Measurements from ENCODE around the gene LAMC1.
A peak's percentile ranks its signal among the peaks of the same experiment; 100 is the strongest.
"Not testable (repeated sequence)": the region's sequence is repeated elsewhere in the genome, so short reads cannot be mapped to it uniquely, and the experiment has no call there.

Gene LAMC1

DNA sequence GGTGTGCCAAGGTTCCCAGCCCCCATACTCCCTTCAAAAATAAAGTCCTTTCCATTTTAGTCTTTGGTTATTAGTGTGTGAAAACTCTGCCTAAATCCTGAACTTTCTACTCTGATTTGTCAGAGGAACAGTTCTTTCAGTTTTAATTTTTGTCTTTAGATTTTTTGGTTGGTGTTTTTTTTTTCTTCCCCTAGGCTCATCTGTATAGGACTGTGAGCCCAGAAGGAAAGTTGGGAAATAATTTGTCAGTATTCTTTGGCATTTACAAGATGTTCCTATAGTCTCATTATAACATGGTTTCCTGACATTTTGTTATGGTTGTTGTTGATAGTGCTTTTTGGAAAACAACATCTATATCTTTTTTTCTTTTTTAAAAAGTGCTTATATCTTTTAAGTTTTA, 38.0 kb downstream of the LAMC1 start:
- Histone ChIP-seq H3K9me3 (ENCODE audit: control insufficient read depth in 5 of 5, low read length in 5 of 5) (no peaks in the 10 kb centered on the region), H3K27ac (ENCODE audit: low read depth, low read length) (peak overlapping the region; percentile 83), H3K36me3 (ENCODE audit: control insufficient read depth in 5 of 5, insufficient read depth in 5 of 5, low read length in 5 of 5) (no peaks in the 10 kb centered on the region), H3K27me3 (ENCODE audit: control insufficient read depth in 5 of 5, insufficient read depth in 4 of 5, low read length in 5 of 5) (no peaks in the 10 kb centered on the region), H3K4me1 (ENCODE audit: control insufficient read depth in 5 of 5, insufficient read depth in 5 of 5, low read length in 5 of 5) (peaks cover 6 to 42% (median 29%) of the 10 kb centered on the region in 5 donors), H3K4me3 (ENCODE audit: low read depth in 1 of 5, low read length in 5 of 5) (no peak overlapping the region), H3K9ac (ENCODE audit: low read length in 5 of 5) (peak overlapping the region in 1 of 5 donors; percentile 68)

DNA sequence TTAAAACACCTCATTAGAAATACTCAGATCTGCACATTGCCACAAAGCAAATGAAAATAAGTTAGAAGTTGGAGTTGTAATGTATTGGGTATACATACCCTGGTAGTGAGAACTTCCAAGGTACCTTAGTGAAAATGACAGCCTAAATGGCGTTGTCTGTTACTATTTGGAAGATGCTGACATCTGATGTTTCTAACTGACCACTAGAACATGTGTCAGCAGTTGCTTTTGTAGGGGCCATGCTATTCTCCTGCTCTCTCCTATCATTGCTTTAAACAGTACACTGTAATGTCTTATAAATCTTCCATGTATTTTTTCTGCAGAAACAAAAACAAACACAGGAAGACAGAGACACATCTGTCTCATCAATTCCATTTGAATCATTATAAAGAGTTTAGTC, 40.1 kb downstream of the LAMC1 start:
- peaks cover 6 to 39% (median 28%) of the 10 kb centered on the region in 5 donors for H3K4me1 ChIP-seq (ENCODE audit: control insufficient read depth in 5 of 5, insufficient read depth in 5 of 5, low read length in 5 of 5)
- H3K9me3 ChIP-seq (ENCODE audit: control insufficient read depth in 5 of 5, low read length in 5 of 5), result no peaks in the 10 kb centered on the region
- H3K27me3 ChIP-seq (ENCODE audit: control insufficient read depth in 5 of 5, insufficient read depth in 4 of 5, low read length in 5 of 5), result no peaks in the 10 kb centered on the region
- H3K4me3 ChIP-seq (ENCODE audit: low read depth in 1 of 5, low read length in 5 of 5), result no peak overlapping the region
- H3K27ac ChIP-seq (ENCODE audit: low read depth, low read length), result peak overlapping the region; percentile 20
- no peaks in the 10 kb centered on the region for H3K36me3 ChIP-seq (ENCODE audit: control insufficient read depth in 5 of 5, insufficient read depth in 5 of 5, low read length in 5 of 5)
- H3K9ac ChIP-seq (ENCODE audit: low read length in 5 of 5), result no peak overlapping the region

DNA sequence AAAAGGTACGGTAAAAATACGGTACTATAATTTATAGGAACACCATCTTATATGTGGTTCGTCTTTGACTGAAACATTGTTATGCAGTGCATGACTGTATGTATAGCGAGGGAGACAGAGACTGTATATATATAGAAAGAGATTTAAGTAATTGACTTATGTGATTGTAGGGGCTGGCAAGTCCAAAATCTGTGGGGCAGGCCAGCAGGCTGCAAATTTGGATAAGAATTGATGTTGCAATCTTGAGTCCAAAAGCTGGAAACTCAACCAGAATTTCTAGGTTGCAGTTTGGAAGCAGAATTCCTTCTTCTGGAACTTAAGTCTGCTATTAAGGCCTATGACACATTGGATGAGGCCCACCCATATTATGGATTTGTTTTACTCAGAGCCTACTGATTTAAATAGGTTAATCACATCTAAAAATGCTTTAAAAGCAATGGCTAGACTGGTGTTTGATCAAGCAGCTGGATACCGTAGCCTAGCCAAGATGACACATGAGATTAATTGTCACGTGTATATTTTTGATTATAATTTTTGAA, 42.0 kb downstream of the LAMC1 start:
- H3K4me1 ChIP-seq (ENCODE audit: control insufficient read depth in 5 of 5, insufficient read depth in 5 of 5, low read length in 5 of 5), result peaks cover 2 to 29% (median 21%) of the 10 kb centered on the region in 5 donors
- no peaks in the 10 kb centered on the region for H3K36me3 ChIP-seq (ENCODE audit: control insufficient read depth in 5 of 5, insufficient read depth in 5 of 5, low read length in 5 of 5)
- H3K27me3 ChIP-seq (ENCODE audit: control insufficient read depth in 5 of 5, insufficient read depth in 4 of 5, low read length in 5 of 5), result no peaks in the 10 kb centered on the region

DNA sequence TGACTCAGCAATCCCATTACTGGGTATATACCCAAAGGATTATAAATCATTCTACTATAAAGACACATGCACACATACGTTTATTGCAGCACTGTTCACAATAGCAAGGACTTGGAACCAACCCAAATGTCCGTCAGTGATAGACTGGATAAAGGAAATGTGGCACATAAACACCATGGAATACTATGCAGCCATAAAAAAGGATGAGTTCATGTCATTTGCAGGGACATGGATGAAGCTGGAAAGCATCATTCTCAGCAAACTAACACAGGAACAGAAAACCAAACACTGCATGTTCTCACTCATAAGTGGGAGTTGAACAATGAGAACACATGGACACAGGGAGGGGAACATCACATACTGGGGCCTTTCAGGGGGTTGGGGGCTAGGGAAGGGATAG, 43.2 kb downstream of the LAMC1 start:
- H3K27me3 ChIP-seq (ENCODE audit: control insufficient read depth in 5 of 5, insufficient read depth in 4 of 5, low read length in 5 of 5); H3K4me3 ChIP-seq (ENCODE audit: low read depth in 1 of 5, low read length in 5 of 5); H3K9ac ChIP-seq (ENCODE audit: low read length in 5 of 5); H3K36me3 ChIP-seq (ENCODE audit: control insufficient read depth in 5 of 5, insufficient read depth in 5 of 5, low read length in 5 of 5); H3K9me3 ChIP-seq (ENCODE audit: control insufficient read depth in 5 of 5, low read length in 5 of 5); H3K27ac ChIP-seq (ENCODE audit: low read depth, low read length): not testable (repeated sequence)
- peaks cover 2 to 29% (median 20%) of the 10 kb centered on the region in 5 donors for H3K4me1 ChIP-seq (ENCODE audit: control insufficient read depth in 5 of 5, insufficient read depth in 5 of 5, low read length in 5 of 5)

More for the DNA sequence above, 42.0 kb downstream of the LAMC1 start:
- Histone ChIP-seq H3K4me3 (ENCODE audit: low read depth in 1 of 5, low read length in 5 of 5) (no peak overlapping the region), H3K9me3 (ENCODE audit: control insufficient read depth in 5 of 5, low read length in 5 of 5) (no peaks in the 10 kb centered on the region), H3K27ac (ENCODE audit: low read depth, low read length) (peak overlapping the region; percentile 66), H3K9ac (ENCODE audit: low read length in 5 of 5) (no peak overlapping the region)

DNA sequence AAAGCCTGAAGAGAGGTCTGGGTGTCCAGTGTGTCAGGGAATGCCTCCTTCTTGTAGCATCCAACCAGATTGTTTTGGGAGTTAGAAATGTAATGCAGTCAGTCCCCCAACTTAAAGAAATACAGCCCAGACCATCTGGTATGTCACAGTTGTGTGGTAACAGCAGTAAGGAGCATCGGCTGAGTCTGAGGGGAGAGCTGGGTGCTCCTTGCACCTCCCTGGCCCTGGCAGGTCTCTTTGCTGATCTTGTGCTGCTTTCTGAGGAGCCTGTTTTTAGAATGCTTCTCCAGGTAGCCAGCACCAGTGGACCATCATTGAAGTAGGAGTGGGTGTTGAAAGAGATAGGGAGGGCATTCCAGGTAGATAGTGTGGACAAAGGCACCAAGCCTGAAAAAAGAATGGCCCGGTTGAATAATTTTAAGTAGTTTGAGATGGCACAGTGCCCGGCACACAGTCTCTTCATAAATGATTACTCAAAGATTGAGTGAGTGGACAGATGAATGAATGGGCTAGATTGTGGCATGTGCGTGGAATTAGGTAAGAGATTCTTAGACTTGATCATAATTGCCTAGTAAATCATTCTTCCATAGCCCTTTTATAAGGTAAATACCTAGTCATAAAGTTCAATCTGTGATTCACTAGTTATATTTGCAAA, 46.5 kb downstream of the LAMC1 start:
- no peak overlapping the region for H3K4me3 ChIP-seq (ENCODE audit: low read depth in 1 of 5, low read length in 5 of 5)
- H3K9me3 ChIP-seq (ENCODE audit: control insufficient read depth in 5 of 5, low read length in 5 of 5), result no peaks in the 10 kb centered on the region
- peak overlapping the region; percentile 75 for H3K27ac ChIP-seq (ENCODE audit: low read depth, low read length)
- H3K9ac ChIP-seq (ENCODE audit: low read length in 5 of 5), result peak overlapping the region in 1 of 5 donors; percentile 27
- peaks cover 0 to 42% (median 34%) of the 10 kb centered on the region in 5 donors for H3K4me1 ChIP-seq (ENCODE audit: control insufficient read depth in 5 of 5, insufficient read depth in 5 of 5, low read length in 5 of 5)
- H3K36me3 ChIP-seq (ENCODE audit: control insufficient read depth in 5 of 5, insufficient read depth in 5 of 5, low read length in 5 of 5), result no peaks in the 10 kb centered on the region
- no peaks in the 10 kb centered on the region for H3K27me3 ChIP-seq (ENCODE audit: control insufficient read depth in 5 of 5, insufficient read depth in 4 of 5, low read length in 5 of 5)

DNA sequence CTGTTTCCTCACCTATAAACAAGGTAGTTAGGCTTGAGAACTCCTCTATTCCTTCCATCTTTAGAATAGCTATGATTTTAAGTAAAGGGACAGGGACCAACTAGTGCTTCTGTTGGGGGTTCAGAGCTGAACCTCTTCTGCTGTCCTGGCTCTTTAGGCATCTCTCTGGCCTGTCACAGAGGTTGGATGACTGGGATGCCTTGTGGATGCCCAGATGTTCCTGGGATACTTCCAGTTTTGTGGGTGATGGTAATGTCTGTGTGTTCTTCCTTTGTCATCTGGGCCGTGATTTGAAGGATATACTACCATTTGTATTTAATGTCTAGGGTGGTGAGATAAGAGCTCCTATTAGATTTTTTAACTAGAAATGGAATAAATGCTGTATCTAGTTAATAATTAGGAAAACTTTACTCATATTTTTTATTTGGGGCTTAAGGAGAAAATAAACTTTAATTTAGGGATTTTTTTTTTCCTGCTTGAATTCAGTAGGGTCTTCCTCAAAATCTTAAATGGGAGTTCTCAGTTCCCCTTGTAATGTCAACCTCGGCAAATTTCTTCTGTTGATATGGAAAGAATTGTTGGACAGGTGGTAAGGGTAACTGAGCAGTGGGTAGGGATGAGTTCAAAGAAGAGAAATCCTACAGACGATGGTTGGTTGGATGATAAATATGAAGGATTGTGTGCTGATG, 47.2 kb downstream of the LAMC1 start:
- Histone ChIP-seq H3K36me3 (ENCODE audit: control insufficient read depth in 5 of 5, insufficient read depth in 5 of 5, low read length in 5 of 5) (no peaks in the 10 kb centered on the region), H3K4me3 (ENCODE audit: low read depth in 1 of 5, low read length in 5 of 5) (no peak overlapping the region), H3K9me3 (ENCODE audit: control insufficient read depth in 5 of 5, low read length in 5 of 5) (no peaks in the 10 kb centered on the region), H3K4me1 (ENCODE audit: control insufficient read depth in 5 of 5, insufficient read depth in 5 of 5, low read length in 5 of 5) (peaks cover 0 to 45% (median 34%) of the 10 kb centered on the region in 5 donors), H3K9ac (ENCODE audit: low read length in 5 of 5) (peak overlapping the region in 1 of 5 donors; percentile 27), H3K27me3 (ENCODE audit: control insufficient read depth in 5 of 5, insufficient read depth in 4 of 5, low read length in 5 of 5) (no peaks in the 10 kb centered on the region), H3K27ac (ENCODE audit: low read depth, low read length) (peak overlapping the region; percentile 75)

DNA sequence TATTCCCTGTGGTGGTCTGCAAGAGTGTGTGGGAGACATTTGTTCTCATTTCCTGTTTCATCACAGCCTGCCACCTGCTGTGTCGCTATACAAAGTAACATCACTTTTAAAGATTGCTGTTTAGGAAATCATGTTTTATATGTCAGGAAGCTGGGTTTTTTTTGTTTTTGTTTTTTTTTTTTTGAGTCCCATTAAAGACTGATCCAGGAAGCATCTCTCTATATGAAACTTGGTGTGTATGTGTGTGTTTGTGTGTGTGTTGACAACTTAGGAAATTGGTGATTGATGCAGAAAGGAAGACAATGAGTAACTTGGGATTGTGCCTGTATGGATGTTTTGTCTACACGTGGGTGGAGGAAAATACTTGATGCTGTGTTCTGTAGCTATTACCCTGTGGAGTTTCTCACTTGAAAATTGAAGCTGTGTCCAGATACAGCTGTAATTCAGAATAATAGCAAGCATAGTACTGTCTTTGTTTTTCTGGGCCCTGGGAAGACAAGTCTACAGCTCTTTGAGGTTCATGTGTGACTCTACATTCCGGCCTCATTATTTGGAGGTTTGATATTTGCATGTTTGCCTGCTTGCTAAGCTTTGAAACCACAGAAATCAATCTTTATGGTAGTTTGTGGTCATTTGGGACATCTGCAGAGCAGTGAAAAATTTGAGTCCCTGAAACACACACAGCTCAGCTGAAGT, 47.9 kb downstream of the LAMC1 start:
- Histone ChIP-seq H3K4me1 (ENCODE audit: control insufficient read depth in 5 of 5, insufficient read depth in 5 of 5, low read length in 5 of 5) (peaks cover 0 to 51% (median 36%) of the 10 kb centered on the region in 5 donors), H3K9ac (ENCODE audit: low read length in 5 of 5) (peak overlapping the region in 1 of 5 donors; percentile 9), H3K27me3 (ENCODE audit: control insufficient read depth in 5 of 5, insufficient read depth in 4 of 5, low read length in 5 of 5) (no peaks in the 10 kb centered on the region), H3K9me3 (ENCODE audit: control insufficient read depth in 5 of 5, low read length in 5 of 5) (no peaks in the 10 kb centered on the region), H3K27ac (ENCODE audit: low read depth, low read length) (peak overlapping the region; percentile 75), H3K4me3 (ENCODE audit: low read depth in 1 of 5, low read length in 5 of 5) (no peak overlapping the region), H3K36me3 (ENCODE audit: control insufficient read depth in 5 of 5, insufficient read depth in 5 of 5, low read length in 5 of 5) (no peaks in the 10 kb centered on the region)

DNA sequence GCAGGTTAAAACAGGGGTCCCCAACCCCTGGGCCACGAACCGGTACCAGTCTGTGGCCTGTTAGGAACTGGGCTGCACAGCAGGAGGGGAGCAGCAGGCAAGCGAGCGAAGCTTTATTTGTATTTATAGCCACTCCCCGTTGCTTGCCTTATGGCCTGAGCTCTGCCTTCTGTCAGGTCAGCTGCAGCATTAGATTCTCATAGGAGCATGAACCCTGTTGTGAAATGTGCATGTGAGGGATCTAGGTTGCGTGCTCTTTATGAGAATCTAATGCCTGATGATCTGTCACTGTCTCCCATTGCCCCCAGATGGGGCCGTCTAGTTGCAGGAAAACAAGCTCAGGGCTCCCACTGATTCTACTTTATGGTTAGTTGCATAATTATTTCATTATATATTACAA, 49.4 kb downstream of the LAMC1 start:
- Histone ChIP-seq H3K4me1 (ENCODE audit: control insufficient read depth in 5 of 5, insufficient read depth in 5 of 5, low read length in 5 of 5) (peaks cover 0 to 61% (median 44%) of the 10 kb centered on the region in 5 donors), H3K27ac (ENCODE audit: low read depth, low read length) (peak overlapping the region; percentile 27)
- not testable (repeated sequence) for H3K27me3 ChIP-seq (ENCODE audit: control insufficient read depth in 5 of 5, insufficient read depth in 4 of 5, low read length in 5 of 5); H3K36me3 ChIP-seq (ENCODE audit: control insufficient read depth in 5 of 5, insufficient read depth in 5 of 5, low read length in 5 of 5); H3K4me3 ChIP-seq (ENCODE audit: low read depth in 1 of 5, low read length in 5 of 5); H3K9ac ChIP-seq (ENCODE audit: low read length in 5 of 5); H3K9me3 ChIP-seq (ENCODE audit: control insufficient read depth in 5 of 5, low read length in 5 of 5)

DNA sequence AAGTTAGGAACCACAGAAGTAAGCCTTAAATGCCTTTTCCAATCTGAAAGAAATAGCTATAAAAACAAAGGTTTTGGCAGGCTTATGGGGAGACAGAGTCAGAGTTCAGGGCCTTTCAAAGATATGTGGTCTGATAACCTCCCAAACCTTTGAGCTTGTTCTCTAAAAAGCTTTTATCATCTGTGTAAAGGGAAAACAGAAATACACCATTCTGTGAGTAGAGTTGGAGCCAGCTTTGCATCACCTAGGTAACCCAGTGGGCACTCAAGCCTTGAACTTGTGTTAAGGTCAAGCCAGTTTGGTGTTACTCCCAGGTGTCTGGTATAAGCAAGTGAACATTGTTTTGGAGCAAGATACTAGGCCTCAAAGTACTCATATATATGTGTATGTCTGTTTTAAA, 50.1 kb downstream of the LAMC1 start:
- Histone ChIP-seq H3K4me3 (ENCODE audit: low read depth in 1 of 5, low read length in 5 of 5) (no peak overlapping the region), H3K9ac (ENCODE audit: low read length in 5 of 5) (no peak overlapping the region), H3K36me3 (ENCODE audit: control insufficient read depth in 5 of 5, insufficient read depth in 5 of 5, low read length in 5 of 5) (no peaks in the 10 kb centered on the region), H3K9me3 (ENCODE audit: control insufficient read depth in 5 of 5, low read length in 5 of 5) (no peaks in the 10 kb centered on the region), H3K4me1 (ENCODE audit: control insufficient read depth in 5 of 5, insufficient read depth in 5 of 5, low read length in 5 of 5) (peaks cover 0 to 61% (median 47%) of the 10 kb centered on the region in 5 donors), H3K27ac (ENCODE audit: low read depth, low read length) (peak overlapping the region; percentile 16), H3K27me3 (ENCODE audit: control insufficient read depth in 5 of 5, insufficient read depth in 4 of 5, low read length in 5 of 5) (no peaks in the 10 kb centered on the region)

DNA sequence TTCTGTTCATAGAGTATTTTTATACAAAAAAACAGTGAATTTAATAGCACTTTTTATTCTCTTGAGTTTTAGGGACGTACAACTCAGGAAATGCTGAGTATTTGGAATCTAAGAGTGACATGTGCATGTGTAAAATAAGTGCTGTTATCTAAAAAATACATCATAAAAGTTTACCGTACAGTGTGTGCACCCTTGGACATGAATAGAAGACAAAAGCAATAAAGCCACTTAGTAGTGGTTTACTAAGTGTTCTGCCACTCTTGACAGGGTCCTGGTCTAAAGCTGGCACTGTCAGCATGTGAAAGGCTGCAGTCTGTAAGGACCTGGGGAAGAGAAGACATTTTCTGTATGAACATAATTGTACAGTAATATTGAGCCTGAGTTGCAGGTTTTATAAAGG, 51.0 kb downstream of the LAMC1 start:
- no peak overlapping the region for H3K9ac ChIP-seq (ENCODE audit: low read length in 5 of 5)
- peak overlapping the region; percentile 16 for H3K27ac ChIP-seq (ENCODE audit: low read depth, low read length)
- H3K4me1 ChIP-seq (ENCODE audit: control insufficient read depth in 5 of 5, insufficient read depth in 5 of 5, low read length in 5 of 5), result peaks cover 0 to 61% (median 54%) of the 10 kb centered on the region in 5 donors
- H3K36me3 ChIP-seq (ENCODE audit: control insufficient read depth in 5 of 5, insufficient read depth in 5 of 5, low read length in 5 of 5), result no peaks in the 10 kb centered on the region
- no peak overlapping the region for H3K4me3 ChIP-seq (ENCODE audit: low read depth in 1 of 5, low read length in 5 of 5)
- no peaks in the 10 kb centered on the region for H3K9me3 ChIP-seq (ENCODE audit: control insufficient read depth in 5 of 5, low read length in 5 of 5)
- H3K27me3 ChIP-seq (ENCODE audit: control insufficient read depth in 5 of 5, insufficient read depth in 4 of 5, low read length in 5 of 5), result no peaks in the 10 kb centered on the region
